ENCODE results near the gene MYL5.
"Not testable (repeated sequence)": the region's sequence is repeated elsewhere in the genome, so short reads cannot be mapped to it uniquely, and the experiment has no call there.

Gene MYL5

DNA sequence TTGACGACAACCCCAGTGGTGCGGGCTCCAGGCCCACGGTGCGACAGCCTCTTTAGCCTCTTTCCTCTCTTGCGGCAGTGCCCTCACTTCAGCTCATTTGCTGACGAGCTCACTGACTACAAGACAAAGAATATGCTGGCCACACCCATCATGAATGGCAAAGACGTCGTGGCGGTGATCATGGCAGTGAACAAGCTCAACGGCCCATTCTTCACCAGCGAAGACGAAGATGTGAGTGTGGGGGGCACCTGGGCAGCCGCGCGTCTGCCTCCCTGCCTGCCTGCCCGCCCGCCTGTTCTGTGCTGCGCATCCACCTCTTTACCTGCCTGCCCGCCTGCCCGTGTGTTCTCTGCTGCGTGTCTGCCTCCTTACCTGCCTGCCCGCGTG is 39.8 kb upstream of the MYL5 start:
- ChIA-PET POLR2A (no interaction called here), CTCF (no interaction called here)
- Histone ChIP-seq H3K36me3 (ENCODE audit: control insufficient read depth in 2 of 2, insufficient read depth in 1 of 2, low read length in 2 of 2) (no peaks in the 10 kb centered on the region), H3K9me3 (ENCODE audit: control insufficient read depth, insufficient read depth, low read depth, low read length) (no peaks in the 10 kb centered on the region), H3K4me1 (ENCODE audit: control insufficient read depth, insufficient read depth, low read length) (no peaks in the 10 kb centered on the region), H3K27ac (ENCODE audit: extremely low read depth, low read depth, low read length) (no peak overlapping the region), H3K4me3 (ENCODE audit: low read depth, low read length) (no peak overlapping the region)
- TF ChIP-seq ZNF223 (tag by site-specific recombination; IDR thresholded peaks at IDR 0.05) (no peak), ZNF549 (tag by site-specific recombination; IDR thresholded peaks at IDR 0.05) (no peak), ZNF837 (tag by site-specific recombination; IDR thresholded peaks at IDR 0.05) (no peak)
- TF ChIP-seq, protein P1, sequence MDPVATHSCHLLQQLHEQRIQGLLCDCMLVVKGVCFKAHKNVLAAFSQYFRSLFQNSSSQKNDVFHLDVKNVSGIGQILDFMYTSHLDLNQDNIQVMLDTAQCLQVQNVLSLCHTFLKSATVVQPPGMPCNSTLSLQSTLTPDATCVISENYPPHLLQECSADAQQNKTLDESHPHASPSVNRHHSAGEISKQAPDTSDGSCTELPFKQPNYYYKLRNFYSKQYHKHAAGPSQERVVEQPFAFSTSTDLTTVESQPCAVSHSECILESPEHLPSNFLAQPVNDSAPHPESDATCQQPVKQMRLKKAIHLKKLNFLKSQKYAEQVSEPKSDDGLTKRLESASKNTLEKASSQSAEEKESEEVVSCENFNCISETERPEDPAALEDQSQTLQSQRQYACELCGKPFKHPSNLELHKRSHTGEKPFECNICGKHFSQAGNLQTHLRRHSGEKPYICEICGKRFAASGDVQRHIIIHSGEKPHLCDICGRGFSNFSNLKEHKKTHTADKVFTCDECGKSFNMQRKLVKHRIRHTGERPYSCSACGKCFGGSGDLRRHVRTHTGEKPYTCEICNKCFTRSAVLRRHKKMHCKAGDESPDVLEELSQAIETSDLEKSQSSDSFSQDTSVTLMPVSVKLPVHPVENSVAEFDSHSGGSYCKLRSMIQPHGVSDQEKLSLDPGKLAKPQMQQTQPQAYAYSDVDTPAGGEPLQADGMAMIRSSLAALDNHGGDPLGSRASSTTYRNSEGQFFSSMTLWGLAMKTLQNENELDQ (tag by site-specific recombination; IDR thresholded peaks at IDR 0.05; ENCODE audit: low read depth), result no peak
- TF ChIP-seq, protein P2, sequence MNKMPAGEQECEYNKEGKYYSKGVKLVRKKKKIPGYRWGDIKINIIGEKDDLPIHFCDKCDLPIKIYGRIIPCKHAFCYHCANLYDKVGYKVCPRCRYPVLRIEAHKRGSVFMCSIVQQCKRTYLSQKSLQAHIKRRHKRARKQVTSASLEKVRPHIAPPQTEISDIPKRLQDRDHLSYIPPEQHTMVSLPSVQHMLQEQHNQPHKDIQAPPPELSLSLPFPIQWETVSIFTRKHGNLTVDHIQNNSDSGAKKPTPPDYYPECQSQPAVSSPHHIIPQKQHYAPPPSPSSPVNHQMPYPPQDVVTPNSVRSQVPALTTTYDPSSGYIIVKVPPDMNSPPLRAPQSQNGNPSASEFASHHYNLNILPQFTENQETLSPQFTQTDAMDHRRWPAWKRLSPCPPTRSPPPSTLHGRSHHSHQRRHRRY (tag by site-specific recombination; IDR thresholded peaks at IDR 0.05), result no peak

DNA sequence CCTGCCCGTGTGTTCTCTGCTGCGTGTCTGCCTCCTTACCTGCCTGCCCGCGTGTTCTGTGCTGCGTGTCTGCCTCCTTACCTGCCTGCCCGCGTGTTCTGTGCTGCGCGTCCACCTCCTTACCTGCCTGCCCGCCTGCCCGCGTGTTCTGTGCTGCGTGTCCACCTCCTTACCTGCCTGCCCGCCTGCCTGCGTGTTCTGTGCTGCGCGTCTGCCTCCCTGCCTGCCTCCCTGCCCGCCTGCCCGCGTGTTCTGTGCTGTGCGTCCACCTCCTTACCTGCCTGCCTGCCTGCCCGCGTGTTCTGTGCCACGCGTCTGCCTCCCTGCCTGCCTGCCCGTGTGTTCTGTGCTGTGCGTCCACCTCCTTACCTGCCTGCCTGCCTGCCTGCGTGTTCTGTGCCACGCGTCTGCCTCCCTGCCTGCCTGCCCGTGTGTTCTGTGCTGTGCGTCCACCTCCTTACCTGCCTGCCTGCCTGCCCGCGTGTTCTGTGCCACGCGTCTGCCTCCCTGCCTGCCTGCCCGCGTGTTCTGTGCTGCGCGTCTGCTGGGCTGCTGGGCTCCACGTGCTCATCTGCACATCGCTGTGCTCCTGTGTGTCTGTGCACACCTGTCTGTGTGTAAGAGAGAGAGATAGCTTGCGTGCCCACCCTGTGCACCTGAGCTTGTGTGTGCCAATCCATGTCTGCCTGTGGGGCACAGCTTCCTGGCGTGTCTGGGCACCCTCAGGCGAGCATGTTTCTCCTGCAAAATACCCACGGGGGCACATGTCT is 39.1 kb upstream of the MYL5 start:
- H3K9me3 ChIP-seq (ENCODE audit: control insufficient read depth, insufficient read depth, low read depth, low read length); H3K27ac ChIP-seq (ENCODE audit: extremely low read depth, low read depth, low read length); H3K4me1 ChIP-seq (ENCODE audit: control insufficient read depth, insufficient read depth, low read length); CTCF ChIA-PET; H3K36me3 ChIP-seq (ENCODE audit: control insufficient read depth in 2 of 2, insufficient read depth in 1 of 2, low read length in 2 of 2); POLR2A ChIA-PET; H3K4me3 ChIP-seq (ENCODE audit: low read depth, low read length): not testable (repeated sequence)

GRCh38 chr4:635851-636627 is 38.3 kb upstream of the MYL5 start:
- no peaks in the 10 kb centered on the region for H3K9me3 ChIP-seq (ENCODE audit: control insufficient read depth, insufficient read depth, low read depth, low read length)
- ChIA-PET POLR2A (no interaction called here), CTCF (no interaction called here)
- H3K36me3 ChIP-seq (ENCODE audit: control insufficient read depth in 2 of 2, insufficient read depth in 1 of 2, low read length in 2 of 2), result no peaks in the 10 kb centered on the region
- H3K27ac ChIP-seq (ENCODE audit: extremely low read depth, low read depth, low read length), result no peak overlapping the region
- no peak overlapping the region for H3K4me3 ChIP-seq (ENCODE audit: low read depth, low read length)
- H3K4me1 ChIP-seq (ENCODE audit: control insufficient read depth, insufficient read depth, low read length), result no peaks in the 10 kb centered on the region
- no peak for TF ChIP-seq ZFP69B (tag by site-specific recombination; IDR thresholded peaks at IDR 0.05)
- no peak for TF ChIP-seq GLIS1 (tag by site-specific recombination; IDR thresholded peaks at IDR 0.05)
- no peak for TF ChIP-seq ZNF654 (tag by site-specific recombination; IDR thresholded peaks at IDR 0.05; ENCODE audit: low read depth)
- TF ChIP-seq ZNF112 (tag by site-specific recombination; IDR thresholded peaks at IDR 0.05), result no peak
- TF ChIP-seq ZNF292 (tag by site-specific recombination; IDR thresholded peaks at IDR 0.05; ENCODE audit: borderline replicate concordance, low read depth), result no peak
- TF ChIP-seq ZNF302 (tag by site-specific recombination; IDR thresholded peaks at IDR 0.05; ENCODE audit: low read depth), result no peak
- no peak for TF ChIP-seq ZNF10 (tag by site-specific recombination; IDR thresholded peaks at IDR 0.05)
- TF ChIP-seq, protein P3, sequence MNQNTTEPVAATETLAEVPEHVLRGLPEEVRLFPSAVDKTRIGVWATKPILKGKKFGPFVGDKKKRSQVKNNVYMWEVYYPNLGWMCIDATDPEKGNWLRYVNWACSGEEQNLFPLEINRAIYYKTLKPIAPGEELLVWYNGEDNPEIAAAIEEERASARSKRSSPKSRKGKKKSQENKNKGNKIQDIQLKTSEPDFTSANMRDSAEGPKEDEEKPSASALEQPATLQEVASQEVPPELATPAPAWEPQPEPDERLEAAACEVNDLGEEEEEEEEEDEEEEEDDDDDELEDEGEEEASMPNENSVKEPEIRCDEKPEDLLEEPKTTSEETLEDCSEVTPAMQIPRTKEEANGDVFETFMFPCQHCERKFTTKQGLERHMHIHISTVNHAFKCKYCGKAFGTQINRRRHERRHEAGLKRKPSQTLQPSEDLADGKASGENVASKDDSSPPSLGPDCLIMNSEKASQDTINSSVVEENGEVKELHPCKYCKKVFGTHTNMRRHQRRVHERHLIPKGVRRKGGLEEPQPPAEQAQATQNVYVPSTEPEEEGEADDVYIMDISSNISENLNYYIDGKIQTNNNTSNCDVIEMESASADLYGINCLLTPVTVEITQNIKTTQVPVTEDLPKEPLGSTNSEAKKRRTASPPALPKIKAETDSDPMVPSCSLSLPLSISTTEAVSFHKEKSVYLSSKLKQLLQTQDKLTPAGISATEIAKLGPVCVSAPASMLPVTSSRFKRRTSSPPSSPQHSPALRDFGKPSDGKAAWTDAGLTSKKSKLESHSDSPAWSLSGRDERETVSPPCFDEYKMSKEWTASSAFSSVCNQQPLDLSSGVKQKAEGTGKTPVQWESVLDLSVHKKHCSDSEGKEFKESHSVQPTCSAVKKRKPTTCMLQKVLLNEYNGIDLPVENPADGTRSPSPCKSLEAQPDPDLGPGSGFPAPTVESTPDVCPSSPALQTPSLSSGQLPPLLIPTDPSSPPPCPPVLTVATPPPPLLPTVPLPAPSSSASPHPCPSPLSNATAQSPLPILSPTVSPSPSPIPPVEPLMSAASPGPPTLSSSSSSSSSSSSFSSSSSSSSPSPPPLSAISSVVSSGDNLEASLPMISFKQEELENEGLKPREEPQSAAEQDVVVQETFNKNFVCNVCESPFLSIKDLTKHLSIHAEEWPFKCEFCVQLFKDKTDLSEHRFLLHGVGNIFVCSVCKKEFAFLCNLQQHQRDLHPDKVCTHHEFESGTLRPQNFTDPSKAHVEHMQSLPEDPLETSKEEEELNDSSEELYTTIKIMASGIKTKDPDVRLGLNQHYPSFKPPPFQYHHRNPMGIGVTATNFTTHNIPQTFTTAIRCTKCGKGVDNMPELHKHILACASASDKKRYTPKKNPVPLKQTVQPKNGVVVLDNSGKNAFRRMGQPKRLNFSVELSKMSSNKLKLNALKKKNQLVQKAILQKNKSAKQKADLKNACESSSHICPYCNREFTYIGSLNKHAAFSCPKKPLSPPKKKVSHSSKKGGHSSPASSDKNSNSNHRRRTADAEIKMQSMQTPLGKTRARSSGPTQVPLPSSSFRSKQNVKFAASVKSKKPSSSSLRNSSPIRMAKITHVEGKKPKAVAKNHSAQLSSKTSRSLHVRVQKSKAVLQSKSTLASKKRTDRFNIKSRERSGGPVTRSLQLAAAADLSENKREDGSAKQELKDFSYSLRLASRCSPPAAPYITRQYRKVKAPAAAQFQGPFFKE (tag by site-specific recombination; IDR thresholded peaks at IDR 0.05; ENCODE audit: borderline replicate concordance), result no peak
- TF ChIP-seq ZNF501 (tag by site-specific recombination; IDR thresholded peaks at IDR 0.05), result no peak
- no peak for TF ChIP-seq KLF9 (tag by site-specific recombination; IDR thresholded peaks at IDR 0.05; ENCODE audit: low read depth)
- TF ChIP-seq ZBTB7A (tag by site-specific recombination; IDR thresholded peaks at IDR 0.05; ENCODE audit: low read depth), result no peak
- no peak for TF ChIP-seq ZNF837 (tag by site-specific recombination; IDR thresholded peaks at IDR 0.05)
- TF ChIP-seq INSM2 (tag by site-specific recombination; IDR thresholded peaks at IDR 0.05), result no peak

Data from HEK293 (cell line).